Stimulated activated CD4-positive, alpha-beta T cell treated with anti-CD3 and anti-CD28 coated beads, Interleukin-15, amount 100 ng/mL, for 24 hours (primary cell): ENCODE results near the gene SV2C.

ENCODE experiments used
- DNase-seq: peaks from one replicate; pipeline ENCODE4 v3.0.0-alpha.2; 2020

The SV2C gene

DNA sequence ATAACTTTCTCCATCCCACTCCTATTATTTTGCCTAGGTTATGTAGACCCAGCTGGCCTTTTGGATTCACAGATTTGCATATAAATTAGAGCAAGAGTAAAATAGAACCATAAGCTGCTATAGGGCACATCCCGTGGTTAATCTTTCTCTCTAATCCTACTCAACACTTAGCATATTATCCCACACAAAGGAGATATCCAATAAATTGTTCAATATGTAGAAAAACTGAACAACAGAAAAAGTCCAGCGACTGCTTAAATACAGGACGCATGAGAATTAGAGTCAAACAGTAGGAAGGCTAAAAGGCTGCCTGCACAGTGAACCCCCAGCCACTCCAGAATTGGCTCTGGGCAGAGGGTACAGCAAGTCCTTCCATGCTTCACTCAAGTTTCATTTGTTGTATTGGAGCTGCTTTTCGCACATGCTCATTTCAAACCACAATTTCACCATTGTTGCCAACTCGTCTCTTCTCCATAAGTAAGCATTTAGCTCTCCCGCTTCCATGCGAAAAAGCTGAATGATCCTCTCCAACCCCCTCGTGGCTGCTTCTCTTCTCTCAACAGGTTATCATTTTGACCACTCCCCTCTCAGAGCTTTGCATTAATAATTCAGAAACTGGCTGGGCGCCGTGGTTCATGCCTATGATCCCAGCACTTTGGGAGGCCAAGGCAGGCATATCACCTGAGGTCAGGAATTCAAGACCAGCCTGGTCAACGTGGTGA is 305.8 kb downstream of the SV2C start:
- DNase-seq, result no peak

- no peak for DNase-seq
Measured at GRCh38 chr5:76389513-76390154, 306.5 kb downstream of the SV2C start.

DNA sequence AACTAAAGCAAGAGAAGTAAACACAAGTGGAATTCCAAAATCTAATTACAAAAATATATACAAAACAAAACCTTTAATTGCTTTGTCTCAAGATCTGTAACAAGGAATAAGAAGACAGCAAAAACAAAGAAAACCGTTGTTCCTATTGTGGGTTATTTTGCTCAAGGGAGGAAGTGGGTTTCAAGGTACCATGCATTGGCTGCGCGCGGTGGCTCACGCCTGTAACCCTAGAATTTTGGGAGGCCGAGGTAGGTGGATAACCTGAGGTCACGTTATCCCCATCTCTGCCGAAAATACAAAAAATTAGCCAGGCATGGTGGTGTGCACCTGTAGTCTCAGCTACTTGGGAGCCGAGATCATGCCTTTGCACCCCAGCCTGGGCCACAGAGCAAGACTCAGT is 307.8 kb downstream of the SV2C start:
- DNase-seq, result no peak

DNA sequence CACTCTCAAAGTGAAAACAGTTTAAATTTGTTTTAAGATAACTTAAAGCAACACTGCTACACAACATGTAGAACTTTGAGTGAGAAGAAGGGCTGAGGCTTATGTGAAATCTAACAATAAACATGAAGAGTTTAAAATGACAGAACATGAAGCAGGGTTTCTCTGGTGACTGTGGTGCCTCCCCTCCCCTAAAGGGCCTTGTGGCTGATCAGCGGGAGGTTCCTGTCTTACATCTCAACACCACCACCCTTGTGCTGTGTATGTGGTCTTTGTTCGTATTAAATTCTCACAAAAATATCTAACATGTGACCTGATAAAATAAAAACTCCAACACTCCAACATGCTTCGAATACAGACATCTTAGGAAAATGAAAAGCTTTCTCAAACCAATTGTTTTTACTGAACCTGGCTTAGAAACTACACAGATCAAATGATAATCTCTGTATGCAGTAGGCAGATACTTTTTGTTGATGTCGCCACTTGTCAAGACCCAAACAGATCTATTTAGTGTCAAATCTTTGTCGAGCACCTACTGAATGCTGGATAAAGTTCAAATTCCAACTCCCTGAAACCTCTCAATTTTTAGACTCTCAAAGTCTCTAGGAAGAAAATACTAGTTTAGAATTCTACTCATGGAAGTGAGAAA is 310.0 kb downstream of the SV2C start:
- no peak for DNase-seq

DNA sequence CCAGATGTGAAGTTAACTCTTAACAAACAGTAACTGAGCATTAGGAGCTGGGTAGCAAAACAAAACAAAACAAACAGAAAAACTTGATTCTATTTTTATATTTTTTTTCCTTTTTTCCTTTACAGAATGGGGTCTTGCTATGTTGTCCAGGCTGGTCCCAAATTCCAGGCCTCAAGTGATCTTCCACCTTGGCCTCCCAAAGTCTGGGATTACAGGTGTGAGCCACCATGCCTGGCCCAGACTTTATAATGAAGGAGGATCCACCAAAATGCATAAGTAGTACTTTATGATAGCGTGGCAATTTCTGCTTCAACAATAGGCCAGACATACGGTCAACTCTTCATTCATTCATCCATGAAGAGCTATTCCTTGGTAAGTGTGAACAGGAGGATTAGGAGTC is 314.0 kb downstream of the SV2C start:
- no peak for DNase-seq

DNA sequence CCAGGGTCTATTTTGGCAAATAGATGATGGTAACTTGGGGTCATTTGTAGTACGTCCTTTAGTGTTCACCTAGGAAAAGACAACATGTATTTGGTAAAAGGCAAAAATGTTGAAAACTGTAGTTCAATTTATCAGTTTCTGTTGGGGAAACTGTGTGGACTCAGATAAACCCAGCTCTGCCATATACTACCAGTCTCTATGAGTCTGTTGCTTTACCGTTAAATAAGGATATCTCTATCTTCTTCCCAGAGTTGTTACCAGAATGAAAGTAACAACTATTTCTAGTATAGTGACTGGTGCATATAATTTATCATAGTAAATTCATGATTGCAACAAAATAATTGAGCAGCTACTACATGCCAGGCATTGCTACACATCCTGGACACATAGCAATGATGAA is 316.1 kb downstream of the SV2C start:
- no peak for DNase-seq

DNA sequence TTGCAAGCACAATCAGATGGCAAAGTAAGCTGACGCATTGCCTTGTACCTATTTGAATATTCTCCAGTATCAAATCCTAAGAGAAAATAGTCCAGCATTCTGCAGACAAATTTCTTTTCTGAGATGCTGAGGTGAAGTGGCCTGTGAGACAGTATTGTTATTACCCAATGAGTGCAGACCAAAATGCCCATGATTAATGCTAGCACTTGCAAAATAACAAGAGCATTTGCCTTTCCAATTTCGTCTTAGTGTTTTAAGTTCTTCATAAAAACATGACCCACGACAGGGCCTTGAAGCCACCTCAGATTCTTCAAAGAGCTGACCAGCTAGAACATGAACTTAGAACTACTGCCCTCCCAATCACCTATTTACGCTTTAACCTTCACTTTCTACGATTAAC is 317.3 kb downstream of the SV2C start:
- no peak for DNase-seq

DNA sequence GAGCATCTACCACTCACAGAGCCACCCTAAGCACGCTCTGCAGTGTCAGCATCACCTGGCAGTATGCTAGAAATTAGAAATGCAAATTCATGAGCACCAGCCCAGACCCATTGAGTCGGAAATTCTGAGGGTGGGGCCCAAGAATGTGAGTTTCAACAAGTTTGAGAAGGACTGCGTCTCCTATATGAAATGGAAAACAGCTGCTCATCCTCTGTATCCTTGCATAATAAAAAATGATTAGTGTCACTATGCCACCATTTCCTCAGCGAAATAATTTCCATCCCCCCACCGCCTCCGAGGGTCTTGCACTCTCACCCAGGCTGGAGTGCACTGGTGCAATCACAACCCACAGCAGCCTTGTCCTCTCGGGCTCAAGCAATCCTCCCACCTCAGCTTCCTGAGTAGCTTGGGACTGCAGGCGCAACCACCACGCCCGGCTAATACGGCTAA is 318.6 kb downstream of the SV2C start:
- peak; percentile 56 for DNase-seq

DNA sequence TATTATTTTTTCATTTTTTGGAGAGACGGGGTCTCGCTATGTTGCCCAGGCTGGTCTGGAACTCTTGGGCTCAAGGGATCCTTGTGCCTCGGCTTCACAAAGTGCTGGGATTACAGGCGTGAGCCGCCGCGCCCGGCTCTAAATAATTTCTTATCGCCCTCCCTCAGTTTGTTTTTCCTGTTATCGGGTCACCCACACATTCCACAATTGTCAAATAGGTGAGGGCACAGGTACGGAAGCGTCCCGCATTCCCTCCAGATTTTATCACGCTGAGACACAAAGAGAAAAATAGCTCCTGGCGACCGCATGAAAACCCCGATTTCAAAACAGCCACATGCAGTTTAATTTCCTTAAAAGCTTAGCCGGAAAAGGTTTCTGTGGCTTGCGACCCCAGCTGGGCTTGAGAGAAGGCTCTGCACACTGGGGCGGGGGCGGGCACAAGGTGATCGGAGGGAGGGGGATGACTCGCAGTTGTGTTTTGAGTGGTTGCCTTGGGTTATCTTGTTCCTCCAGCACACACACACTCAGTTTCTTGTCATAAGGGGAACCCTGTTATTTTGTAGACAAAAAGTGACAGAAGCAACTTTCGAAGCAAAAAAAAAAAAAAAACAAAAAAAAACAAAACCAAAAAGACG is 319.2 kb downstream of the SV2C start:
- peak; percentile 91 for DNase-seq

- DNase-seq, result peak; percentile 84
Measured at GRCh38 chr5:76402886-76403765, 319.9 kb downstream of the SV2C start, which contains the start of gene IQGAP2. Gene IQGAP2, plus strand, starts transcription at chr5:76403285. Its CDS starts 261 bp downstream, at chr5:76403546.
